Astrocyte of the hippocampus (primary cell): ENCODE results near the gene CDK16.

Source experiments
- DNase-seq: peaks from one replicate; pipeline ENCODE4 v3.0.0; 2011; ENCODE audit warnings: low read depth, low spot score

CDK16 gene

GRCh38 chrX:47208108-47208507 lies 10.4 kb upstream of the CDK16 start:
- no peak for DNase-seq

DNA sequence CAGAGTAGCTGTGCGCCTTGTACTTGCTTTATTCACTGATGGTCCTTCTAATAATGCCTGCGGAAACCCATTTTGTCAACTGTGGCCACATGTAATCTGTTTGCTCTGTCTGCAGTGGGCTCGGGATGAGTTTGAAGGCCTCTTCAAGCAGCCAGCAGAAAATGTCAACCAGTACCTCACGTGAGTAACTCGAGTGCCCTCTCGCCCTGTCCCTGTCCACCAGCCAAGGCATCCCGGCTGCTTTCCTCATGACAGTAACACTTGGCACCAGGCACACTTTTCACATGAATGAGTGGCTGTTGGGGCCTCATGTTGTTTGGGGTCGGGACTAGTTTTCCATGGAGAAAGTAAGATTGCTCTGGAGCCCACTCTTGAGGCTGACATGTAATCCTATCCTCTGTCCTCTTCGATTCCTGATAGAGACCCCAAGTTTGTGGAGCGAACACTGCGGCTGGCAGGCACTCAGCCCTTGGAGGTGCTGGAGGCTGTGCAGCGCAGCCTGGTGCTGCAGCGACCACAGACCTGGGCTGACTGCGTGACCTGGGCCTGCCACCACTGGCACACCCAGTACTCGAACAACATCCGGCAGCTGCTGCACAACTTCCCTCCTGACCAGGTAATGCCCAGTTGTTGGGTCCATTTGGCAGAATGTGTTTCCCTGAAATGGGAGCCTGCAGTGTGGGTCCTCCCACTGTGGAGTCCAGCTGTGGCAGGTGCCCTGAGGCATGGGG lies 8.8 kb upstream of the CDK16 start:
- DNase-seq, result no peak

DNA sequence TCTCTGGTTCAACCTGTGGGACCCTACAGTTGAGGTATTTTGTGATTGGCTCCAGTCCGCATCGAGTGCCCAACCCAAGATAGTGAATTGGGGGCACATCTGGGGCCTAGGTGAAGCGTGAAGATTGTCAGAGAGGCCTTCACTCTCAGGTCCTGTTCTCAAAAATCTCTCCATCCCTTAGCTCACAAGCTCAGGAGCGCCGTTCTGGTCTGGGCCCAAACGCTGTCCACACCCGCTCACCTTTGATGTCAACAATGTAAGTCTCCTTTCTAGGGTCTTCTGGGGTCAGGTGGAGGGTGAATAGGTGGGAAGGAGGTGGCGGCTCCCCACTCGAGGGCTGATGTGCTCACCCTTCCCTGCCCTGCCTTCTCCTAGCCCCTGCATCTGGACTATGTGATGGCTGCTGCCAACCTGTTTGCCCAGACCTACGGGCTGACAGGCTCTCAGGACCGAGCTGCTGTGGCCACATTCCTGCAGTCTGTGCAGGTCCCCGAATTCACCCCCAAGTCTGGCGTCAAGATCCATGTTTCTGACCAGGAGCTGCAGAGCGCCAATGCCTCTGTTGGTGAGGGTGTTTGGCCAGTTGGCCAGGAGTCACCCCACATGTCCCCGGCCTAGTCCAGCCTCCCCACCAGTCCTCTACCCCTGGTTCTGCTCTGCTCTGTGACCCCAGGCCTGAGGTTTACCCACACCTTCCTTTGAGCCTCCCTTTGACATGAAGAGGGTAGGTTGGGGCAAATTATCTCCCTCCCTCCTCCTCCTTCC lies 7.6 kb upstream of the CDK16 start:
- no peak for DNase-seq

GRCh38 chrX:47212381-47213293 lies 5.8 kb upstream of the CDK16 start:
- DNase-seq, result no peak

DNA sequence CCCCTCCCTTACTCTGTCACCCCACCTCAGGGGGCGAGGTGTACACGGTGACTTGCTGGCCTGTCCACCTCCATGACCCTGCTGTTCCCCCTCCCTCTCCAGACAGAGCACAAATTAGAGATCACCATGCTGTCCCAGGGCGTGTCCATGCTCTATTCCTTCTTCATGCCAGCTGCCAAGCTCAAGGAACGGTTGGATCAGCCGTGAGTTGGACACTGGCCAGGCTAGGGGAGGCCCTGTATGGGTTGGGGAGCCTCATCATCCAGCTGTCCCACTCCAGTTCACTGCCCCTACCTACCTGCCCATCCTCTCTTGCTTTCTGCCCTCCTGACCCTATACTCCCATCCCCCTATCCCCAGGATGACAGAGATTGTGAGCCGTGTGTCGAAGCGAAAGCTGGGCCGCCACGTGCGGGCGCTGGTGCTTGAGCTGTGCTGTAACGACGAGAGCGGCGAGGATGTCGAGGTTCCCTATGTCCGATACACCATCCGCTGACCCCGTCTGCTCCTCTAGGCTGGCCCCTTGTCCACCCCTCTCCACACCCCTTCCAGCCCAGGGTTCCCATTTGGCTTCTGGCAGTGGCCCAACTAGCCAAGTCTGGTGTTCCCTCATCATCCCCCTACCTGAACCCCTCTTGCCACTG lies 3.9 kb upstream of the CDK16 start:
- DNase-seq, result no peak

- DNase-seq, result no peak
Observed at GRCh38 chrX:47215291-47215900, 3.1 kb upstream of the CDK16 start.

- no peak for DNase-seq
Observed at GRCh38 chrX:47216393-47216925, 2.0 kb upstream of the CDK16 start.

GRCh38 chrX:47217121-47217851 lies 1.2 kb upstream of the CDK16 start:
- peak; percentile 60 for DNase-seq

DNA sequence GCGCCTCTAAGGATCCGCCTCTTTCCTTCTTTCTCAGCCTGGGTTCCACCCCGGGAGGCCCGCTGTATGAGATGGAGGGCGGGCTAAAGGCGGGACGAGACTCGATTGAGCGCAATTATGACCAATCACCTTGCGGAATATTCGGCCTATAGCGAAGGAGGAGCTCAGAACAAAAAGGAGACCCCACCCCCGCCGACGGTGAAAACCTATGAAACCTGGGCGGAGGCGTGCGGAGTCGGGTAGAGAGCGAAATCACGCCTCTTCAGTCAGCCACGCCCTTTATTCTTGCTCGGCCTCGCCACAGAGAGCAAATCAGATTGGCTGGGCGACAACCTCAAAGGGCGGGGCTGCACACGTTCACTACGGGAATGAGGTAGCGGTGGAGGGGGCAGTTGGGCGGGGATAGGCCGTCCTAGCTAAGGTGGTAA lies 615 bp upstream of the CDK16 start:
- DNase-seq, result peak; percentile 99

GRCh38 chrX:47218920-47219815 lies 687 bp downstream of the CDK16 start:
- DNase-seq, result peak; percentile 54

- no peak for DNase-seq
Observed at GRCh38 chrX:47221756-47222155, 3.3 kb downstream of the CDK16 start.

DNA sequence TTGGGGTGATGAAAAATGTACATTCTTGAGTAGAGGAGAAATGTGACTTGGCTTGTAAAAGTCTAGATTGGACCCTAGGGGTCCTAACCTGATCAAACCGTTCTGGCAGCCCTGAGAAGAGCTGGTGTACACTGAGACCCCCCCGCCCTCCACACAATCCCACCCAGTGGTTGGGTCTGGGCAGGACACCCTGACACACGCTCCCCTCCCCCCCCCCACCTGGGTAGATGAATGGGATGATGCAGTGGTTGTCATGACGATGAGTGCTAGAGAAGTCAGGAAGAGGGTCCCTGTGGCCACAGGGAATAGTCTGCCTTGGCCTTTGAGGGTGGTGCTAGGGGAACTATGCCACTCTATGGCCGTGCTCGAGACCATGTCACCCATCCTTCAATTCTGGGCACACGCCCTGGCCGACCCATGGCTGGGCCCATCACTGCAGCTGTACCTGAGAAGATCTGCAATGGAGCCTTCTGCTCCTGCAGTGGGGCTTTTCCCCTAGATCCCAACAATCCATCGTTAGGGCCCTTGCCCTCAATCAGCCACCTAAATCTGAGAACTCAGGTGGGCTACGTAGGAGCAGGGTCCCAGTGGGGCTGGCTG lies 4.4 kb downstream of the CDK16 start:
- no peak for DNase-seq

DNA sequence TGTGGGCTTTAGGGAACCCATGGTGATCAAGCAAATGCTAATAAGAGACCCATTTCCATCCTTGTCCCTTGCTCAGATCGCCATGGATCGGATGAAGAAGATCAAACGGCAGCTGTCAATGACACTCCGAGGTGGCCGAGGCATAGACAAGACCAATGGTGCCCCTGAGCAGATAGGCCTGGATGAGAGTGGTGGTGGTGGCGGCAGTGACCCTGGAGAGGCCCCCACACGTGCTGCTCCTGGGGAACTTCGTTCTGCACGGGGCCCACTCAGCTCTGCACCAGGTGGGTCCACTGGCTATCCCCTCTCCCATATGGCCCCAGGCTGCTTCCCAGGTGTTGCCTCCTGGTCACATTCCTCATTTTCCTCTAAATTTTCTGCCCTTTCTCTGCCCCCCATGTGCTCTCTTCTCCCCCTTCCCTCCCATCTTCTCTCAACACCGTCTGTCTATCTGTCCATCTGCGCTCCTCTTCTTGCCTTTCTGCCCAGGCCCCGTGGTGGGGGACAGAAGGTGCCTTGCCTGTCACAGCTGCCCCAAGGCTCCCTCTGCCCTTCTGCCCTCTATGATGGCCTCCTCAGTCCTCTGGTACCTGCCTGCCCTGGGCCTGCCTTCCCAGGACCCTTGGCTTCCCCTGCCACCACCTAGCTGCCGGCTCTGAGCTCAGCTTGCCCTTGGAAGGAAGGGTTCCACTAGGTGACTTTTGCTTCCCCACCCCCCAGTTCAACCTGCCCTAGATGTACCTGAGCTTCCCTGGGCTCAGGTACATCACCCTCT lies 5.2 kb downstream of the CDK16 start:
- no peak for DNase-seq

- no peak for DNase-seq
Observed at GRCh38 chrX:47224266-47224895, 5.9 kb downstream of the CDK16 start.

DNA sequence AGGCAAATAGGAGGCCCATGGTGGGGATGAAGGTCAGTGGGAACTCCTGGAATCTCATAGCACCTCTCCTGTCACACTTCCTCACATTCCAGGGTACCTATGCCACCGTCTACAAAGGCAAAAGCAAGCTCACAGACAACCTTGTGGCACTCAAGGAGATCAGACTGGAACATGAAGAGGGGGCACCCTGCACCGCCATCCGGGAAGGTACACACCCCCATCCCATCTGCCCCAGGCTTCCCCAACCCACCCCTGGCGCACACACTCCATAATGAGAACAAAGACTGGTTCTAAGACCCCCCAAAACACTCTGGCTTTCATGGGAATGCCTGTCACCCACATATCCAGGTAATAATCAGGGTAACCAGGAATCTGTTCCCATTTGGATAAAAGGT lies 6.4 kb downstream of the CDK16 start:
- no peak for DNase-seq

GRCh38 chrX:47226071-47226470 lies 7.6 kb downstream of the CDK16 start:
- DNase-seq, result no peak

DNA sequence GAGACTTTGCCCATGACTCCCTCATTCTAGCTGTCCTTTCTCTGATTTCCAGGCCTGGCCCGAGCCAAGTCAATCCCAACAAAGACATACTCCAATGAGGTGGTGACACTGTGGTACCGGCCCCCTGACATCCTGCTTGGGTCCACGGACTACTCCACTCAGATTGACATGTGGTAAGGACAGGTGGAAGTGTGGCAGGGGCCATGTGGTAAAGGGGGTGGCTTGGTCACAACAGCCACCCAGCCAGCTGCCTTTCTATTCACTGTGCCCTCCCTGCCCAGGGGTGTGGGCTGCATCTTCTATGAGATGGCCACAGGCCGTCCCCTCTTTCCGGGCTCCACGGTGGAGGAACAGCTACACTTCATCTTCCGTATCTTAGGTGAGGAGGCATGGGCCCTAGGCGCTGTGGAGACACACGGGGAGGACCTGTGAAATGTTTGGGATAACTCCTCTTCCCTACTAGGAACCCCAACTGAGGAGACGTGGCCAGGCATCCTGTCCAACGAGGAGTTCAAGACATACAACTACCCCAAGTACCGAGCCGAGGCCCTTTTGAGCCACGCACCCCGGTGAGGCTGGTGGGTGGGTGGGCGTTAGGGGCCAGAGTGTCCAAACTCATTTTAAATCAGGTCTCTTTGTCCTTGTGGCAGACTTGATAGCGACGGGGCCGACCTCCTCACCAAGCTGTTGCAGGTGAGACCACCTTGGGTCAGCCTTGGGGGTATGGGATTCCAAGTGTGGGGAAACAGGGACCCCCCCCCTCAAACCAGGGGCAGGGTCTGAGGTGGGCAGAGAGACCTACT lies 8.3 kb downstream of the CDK16 start:
- DNase-seq, result no peak
